GM18505 (cell line): ENCODE results near the gene HIVEP2.

Experiments
- ATAC-seq: cut with Tn5 transposase; IDR thresholded peaks from one replicate; pipeline ENCODE4 v1.9.1; 2021; ENCODE audit not compliant: unreplicated experiment
- POLR2A ChIP-seq: IDR thresholded peaks from 4 replicates; pipeline ENCODE4 v1.6.1; 2011; ENCODE audit warnings: borderline replicate concordance; ENCODE audit not compliant: insufficient read depth, insufficient read length; ENCODE audit errors: extremely low read depth

The HIVEP2 gene

GRCh38 chr6:142838821-142839685, 105.9 kb downstream of the HIVEP2 start:
- TF ChIP-seq POLR2A: no peak
- ATAC-seq: no peak

DNA sequence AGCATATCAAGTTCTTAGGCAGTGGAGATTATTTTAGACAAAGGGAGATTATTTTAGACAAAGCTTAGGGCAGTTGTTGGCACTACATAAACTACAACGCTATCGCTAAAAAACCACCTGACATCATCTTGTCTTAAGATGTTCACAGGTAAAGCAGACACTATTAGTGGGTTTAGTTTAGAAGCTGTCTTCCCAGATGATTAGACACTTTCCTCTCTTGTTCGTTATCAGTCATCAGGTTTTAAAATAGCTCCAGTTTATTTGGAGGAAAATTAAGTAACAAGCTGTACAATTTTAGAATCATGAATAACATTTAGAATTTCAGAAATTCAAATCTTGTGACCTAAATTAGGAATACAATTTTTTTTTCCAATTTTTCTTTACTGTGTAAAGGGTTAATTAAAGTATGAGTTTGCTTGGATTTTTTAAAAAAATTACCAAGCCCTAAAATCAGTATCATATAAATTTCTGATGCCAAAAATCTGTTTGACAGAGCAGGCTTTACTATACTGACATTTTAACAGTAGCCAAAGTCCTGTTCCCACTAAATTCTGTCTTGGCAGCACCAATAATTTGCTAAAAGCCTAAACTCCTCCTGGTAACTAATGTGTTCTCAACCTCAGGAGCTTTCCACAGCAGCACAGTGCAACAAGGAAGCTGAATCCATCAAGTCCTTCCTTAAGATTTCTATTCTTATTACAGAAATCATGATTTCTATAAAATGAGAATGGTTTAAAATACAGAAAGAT, 109.0 kb downstream of the HIVEP2 start:
- no peak for ATAC-seq
- no peak for TF ChIP-seq POLR2A

DNA sequence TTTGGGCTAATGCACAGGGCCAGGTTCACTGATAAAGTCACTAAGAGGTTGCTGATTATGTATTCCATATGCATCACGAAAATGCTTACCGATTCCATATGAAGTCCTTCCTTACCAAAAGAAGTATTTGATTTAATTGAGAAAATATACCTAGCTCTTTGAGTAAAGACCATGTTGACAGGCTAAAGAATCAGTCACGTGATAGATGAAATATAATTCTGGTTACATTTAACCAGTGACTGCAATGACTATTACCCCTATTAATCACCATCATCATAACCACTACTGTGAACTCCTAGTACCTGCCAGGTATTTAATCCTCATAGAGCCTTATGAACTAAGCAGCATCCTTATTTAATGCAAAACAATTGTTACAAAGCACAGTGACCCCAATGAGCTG, 110.1 kb downstream of the HIVEP2 start:
- ATAC-seq: no peak
- TF ChIP-seq POLR2A: no peak

DNA sequence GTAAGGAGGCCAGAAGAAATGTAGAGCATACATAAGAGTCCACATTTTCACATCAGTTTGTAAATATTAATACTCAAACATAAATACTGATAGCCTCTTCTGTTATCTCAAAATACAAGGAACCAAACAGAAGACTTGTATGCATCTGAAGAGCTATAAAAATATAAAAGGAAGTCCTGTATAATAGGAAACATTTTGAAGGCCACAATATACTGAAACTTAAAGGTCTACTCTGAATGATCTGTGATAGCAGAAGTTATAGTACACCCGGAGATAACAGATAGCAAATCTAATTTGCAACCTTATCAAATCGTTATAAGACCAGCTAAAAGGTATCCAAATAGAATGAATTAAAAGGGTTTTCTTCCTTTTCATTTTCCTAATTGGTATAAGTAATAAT, 111.2 kb downstream of the HIVEP2 start:
- ATAC-seq: no peak
- no peak for TF ChIP-seq POLR2A

DNA sequence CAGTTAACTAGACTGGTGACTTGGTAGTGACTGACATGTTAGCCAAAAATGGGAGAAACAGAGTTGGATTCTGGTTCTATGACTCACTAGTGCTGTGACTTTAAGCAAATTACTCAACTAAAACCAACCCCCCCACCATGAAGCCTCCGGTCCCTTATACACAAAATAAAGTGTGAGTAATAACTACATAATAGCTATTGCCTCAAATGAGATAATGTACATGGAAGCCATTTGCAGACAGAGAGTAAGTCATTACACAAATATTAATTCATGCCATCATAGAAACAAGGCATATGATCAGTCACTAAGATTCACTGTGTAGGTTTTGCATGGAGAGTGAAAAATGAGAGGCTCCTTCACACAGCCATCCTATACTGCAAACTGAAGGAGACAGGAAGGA, 111.9 kb downstream of the HIVEP2 start:
- ATAC-seq: no peak
- no peak for TF ChIP-seq POLR2A

- no peak for ATAC-seq
Measured at GRCh38 chr6:142830807-142831206, 114.2 kb downstream of the HIVEP2 start.

DNA sequence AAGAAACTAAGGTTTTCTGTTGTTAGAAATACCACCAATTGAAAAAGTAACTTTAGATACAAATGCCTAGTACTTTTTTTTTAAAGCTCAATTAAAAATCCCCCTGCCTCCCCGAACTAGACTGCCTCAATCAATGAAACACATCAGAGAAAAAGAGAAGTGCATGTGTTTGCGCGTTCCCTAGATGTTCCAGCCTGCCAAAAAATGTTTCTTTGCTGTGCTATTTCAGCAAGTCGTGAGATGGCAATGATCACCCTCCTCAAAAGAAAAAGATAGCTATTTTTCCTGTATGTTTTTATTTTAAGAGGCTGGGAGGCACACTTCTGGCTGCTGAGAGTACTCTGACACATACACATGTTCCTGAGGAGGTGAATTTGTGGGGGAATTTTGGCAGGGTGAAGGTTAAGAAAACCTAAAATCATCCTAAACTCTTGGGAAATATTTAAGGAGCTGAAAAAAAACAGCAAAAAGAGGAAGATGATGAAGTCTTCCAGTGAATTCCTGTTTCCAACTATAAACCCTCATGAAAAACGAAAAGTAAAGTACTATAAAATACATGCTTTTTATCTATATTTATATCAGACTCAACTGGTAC, 114.8 kb downstream of the HIVEP2 start:
- no peak for ATAC-seq

More at GRCh38 chr6:142830807-142831206, 114.2 kb downstream of the HIVEP2 start:
- TF ChIP-seq POLR2A: no peak

DNA sequence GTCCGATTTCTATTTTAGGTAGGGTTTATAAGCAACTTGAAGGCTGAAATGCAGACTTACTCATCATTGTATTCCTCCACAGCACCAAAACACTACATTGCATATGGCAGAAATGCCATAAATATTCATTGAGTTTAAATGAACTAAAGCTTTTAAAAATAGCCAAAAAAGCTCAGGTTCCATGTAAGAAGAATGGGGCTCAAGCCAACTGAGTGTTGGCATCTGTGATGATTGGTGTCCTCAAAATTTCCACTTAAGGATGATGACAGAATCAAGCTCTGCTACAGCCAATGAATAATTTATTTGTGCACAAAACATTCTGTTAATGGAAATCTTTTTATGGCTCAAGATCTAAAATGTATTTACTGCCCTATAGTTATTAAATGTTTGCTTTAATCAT, 115.4 kb downstream of the HIVEP2 start:
- no peak for ATAC-seq
- TF ChIP-seq POLR2A: no peak

More for the DNA sequence above, 114.8 kb downstream of the HIVEP2 start:
- no peak for TF ChIP-seq POLR2A

GRCh38 chr6:142827991-142828390, 117.0 kb downstream of the HIVEP2 start:
- no peak for TF ChIP-seq POLR2A
- no peak for ATAC-seq

DNA sequence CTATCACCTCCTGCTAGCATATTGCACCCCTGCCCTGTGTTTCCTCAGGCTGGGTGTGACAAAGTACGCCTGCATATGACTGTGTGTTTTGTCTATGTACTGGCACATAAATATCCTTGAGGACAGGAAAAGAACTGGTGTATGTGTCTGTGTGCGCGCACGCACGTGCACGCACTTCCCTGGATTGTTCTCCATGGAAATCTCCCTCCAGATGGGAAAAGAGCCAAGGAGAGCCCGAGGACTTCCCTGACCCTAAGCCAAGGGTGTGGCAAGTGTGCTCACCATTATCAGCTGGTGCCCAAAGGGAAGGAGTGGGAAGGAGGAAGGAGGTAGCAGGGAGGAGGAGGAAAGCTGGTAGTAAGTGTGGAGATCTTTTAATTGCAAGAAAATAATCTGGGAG, 117.6 kb downstream of the HIVEP2 start:
- no peak for ATAC-seq
- no peak for TF ChIP-seq POLR2A

- ATAC-seq: no peak
- TF ChIP-seq POLR2A: no peak
Measured at GRCh38 chr6:142825760-142826159, 119.2 kb downstream of the HIVEP2 start.

DNA sequence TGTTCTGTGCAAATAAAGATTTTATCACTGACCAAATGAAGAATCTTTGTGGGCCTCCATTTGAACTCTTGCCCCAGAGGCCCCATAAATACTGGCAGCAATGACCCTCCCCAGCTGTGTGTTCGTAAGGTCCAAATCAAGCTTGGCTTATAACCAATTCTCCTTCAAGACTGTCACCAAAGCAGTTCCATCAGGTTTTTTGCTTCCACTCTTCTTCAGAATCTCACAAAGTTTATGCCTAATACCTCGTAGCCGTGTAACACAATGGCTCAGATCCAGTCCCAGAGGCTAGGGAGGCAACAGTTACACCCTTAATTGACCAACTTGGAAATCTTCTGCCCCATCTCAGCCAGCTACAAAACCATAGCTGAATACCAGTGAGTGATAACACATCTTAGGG, 120.5 kb downstream of the HIVEP2 start:
- no peak for TF ChIP-seq POLR2A
- ATAC-seq: no peak

GRCh38 chr6:142823256-142823902, 121.6 kb downstream of the HIVEP2 start:
- TF ChIP-seq POLR2A: no peak
- no peak for ATAC-seq
